Tibial nerve (tissue), 4 donors: ENCODE measurements around the gene FUCA2.

Experiments used
- CTCF ChIP-seq, 5 experiments: fragments of 200-600 bp in 3 of 5; fragments of 450-650 bp in 2 of 5; sonication (generic) in 3 of 5; IDR thresholded peaks; one replicate each; pipeline ENCODE4 v1.5.1; 2016 to 2019; ENCODE audit warnings: antibody characterized with exemption in 5 of 5, mild to moderate bottlenecking in 3 of 5, moderate library complexity in 2 of 5
- EP300 ChIP-seq, 2 donors: sonication (generic); formaldehyde crosslinking; IDR thresholded peaks; one replicate each; pipeline ENCODE4 v1.6.1; 2017; ENCODE audit warnings: antibody characterized with exemption in 2 of 2, mild to moderate bottlenecking in 1 of 2
- POLR2A ChIP-seq, 2 donors: fragments of 450-650 bp; IDR thresholded peaks; one replicate each; pipeline ENCODE4 v1.6.1; 2017; ENCODE audit warnings: antibody characterized with exemption in 2 of 2, mild to moderate bottlenecking in 2 of 2, moderate library complexity in 2 of 2

GRCh38 chr6:143515061-143515760, 3.7 kb upstream of the FUCA2 start:
- TF ChIP-seq CTCF (IDR thresholded peaks at IDR 0.05) (no peak), POLR2A (IDR thresholded peaks at IDR 0.05) (no peak), EP300 (IDR thresholded peaks at IDR 0.05) (no peak)
